ENCODE data around the gene MPI. TPM values are rescaled to one million over a fixed set of nuclear protein-coding genes. Genes with fewer than 3 reads are reported as not detected.

The MPI gene
- total and polyA plus RNA-seq, 4 donors = 16.1 to 38.4 (median 31.9) TPM

DNA sequence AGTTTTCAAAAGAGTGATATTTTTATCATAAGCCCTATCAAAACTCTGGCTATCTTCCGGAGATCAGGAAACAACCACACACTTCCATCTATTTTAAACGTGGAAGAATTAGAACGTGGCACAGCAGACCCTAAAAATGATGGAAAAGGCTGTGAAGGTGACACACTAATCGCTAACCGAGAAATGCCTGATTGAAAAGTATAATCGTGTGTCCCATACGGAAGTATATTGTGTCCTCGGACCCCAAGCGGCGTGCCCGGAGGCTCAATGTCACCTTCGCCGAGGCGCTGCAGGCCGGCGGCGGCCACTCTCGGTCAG lies 47.4 kb downstream of the MPI start:
- Histone ChIP-seq H3K9me3 (ENCODE audit: control insufficient read depth in 4 of 4, low read length in 3 of 4) (no peaks in the 10 kb centered on the region), H3K36me3 (ENCODE audit: control insufficient read depth in 4 of 4, insufficient read depth in 3 of 4, low read depth in 1 of 4, low read length in 3 of 4) (peaks cover 0 to 3% (median 0%) of the 10 kb centered on the region in 4 donors), H3K4me1 (ENCODE audit: control insufficient read depth in 4 of 4, insufficient read depth in 4 of 4, low read length in 3 of 4) (peaks cover 2 to 15% (median 7%) of the 10 kb centered on the region in 4 donors), H3K9ac (ENCODE audit: low read depth in 1 of 2, low read length in 2 of 2) (peak overlapping the region; percentile 77 to 88), H3K27me3 (ENCODE audit: control insufficient read depth in 4 of 4, insufficient read depth in 4 of 4, low read length in 3 of 4) (no peaks in the 10 kb centered on the region), H3K4me3 (ENCODE audit: low read depth in 1 of 3, low read length in 3 of 3) (peak overlapping the region; percentile 79 to 96 (median 87)), H3K27ac (ENCODE audit: low read depth in 1 of 2, low read length in 2 of 2) (peak overlapping the region; percentile 96 to 99)
- WGBS = under 1% methylated on average over 18 of the region's 18 CpGs
- TF ChIP-seq GABPA (IDR thresholded peaks at IDR 0.05 in 1 of 2, conservative IDR thresholded peaks at IDR 0.05 in 1 of 2) (no peak), FOXA2 (IDR thresholded peaks at IDR 0.05) (no peak), YY1 (IDR thresholded peaks at IDR 0.05) (peak; percentile 17)
- DNase-seq (ENCODE audit: low spot score) = no peak

DNA sequence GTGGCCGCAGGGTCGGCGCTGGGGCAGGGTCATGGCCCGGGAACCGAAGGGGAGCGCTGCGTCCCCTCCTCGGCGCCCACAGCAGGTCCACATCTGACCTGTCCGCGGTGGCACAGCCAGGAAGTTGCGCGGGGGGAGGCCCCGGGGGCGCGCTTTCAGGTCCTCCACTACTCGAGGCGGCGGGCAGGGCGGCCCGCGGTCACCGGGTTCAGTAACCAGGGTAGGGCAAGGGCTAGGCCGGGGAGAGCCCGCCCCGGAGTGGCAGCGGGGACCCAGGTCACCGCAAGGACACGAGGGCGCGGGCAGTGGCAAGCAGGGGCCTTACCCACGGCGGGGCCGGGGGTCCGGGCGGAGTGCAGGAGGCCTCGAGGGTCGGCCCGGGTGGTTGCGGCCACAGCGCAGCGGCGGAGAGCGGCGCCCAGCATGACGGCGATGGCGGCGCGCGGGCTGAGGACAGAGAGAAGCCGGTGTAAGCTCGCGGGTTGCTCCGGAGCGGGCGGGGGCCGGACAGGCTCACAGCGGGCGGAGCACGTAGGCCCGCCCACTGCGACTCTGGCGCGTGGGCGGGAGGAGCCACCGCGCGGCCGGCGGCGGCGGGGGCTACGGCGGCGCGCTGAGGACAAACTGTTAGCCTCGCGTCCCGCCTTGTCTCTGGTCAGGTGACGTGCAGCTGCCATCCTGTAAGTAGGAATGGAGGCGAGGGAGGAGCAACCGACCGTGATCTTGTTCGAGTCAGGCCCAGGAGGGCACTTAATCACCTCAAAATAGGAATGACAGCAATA lies 47.9 kb downstream of the MPI start, which contains the start of gene COX5A:
Gene COX5A (minus strand): TSS at position 484 of the 782 bp plus-strand sequence. CDS start 59 bp downstream, at position 425.
- Histone ChIP-seq H3K27ac (ENCODE audit: low read depth in 1 of 2, low read length in 2 of 2) (peak within 1 kb of the TSS; percentile 96 to 99), H3K9me3 (ENCODE audit: control insufficient read depth in 4 of 4, low read length in 3 of 4) (no peaks in the 10 kb centered on the region), H3K4me3 (ENCODE audit: low read depth in 1 of 3, low read length in 3 of 3) (peak within 1 kb of the TSS; percentile 87 to 96 (median 90)), H3K9ac (ENCODE audit: low read depth in 1 of 2, low read length in 2 of 2) (peak within 1 kb of the TSS; percentile 77 to 88), H3K27me3 (ENCODE audit: control insufficient read depth in 4 of 4, insufficient read depth in 4 of 4, low read length in 3 of 4) (no peaks in the 10 kb centered on the region), H3K4me1 (ENCODE audit: control insufficient read depth in 4 of 4, insufficient read depth in 4 of 4, low read length in 3 of 4) (peaks cover 2 to 15% (median 7%) of the 10 kb centered on the region in 4 donors), H3K36me3 (ENCODE audit: control insufficient read depth in 4 of 4, insufficient read depth in 3 of 4, low read depth in 1 of 4, low read length in 3 of 4) (peaks cover 0 to 3% (median 0%) of the 10 kb centered on the region in 4 donors)
- DNase-seq (ENCODE audit: low spot score) = peak; percentile 90
- TF ChIP-seq, protein P1, sequence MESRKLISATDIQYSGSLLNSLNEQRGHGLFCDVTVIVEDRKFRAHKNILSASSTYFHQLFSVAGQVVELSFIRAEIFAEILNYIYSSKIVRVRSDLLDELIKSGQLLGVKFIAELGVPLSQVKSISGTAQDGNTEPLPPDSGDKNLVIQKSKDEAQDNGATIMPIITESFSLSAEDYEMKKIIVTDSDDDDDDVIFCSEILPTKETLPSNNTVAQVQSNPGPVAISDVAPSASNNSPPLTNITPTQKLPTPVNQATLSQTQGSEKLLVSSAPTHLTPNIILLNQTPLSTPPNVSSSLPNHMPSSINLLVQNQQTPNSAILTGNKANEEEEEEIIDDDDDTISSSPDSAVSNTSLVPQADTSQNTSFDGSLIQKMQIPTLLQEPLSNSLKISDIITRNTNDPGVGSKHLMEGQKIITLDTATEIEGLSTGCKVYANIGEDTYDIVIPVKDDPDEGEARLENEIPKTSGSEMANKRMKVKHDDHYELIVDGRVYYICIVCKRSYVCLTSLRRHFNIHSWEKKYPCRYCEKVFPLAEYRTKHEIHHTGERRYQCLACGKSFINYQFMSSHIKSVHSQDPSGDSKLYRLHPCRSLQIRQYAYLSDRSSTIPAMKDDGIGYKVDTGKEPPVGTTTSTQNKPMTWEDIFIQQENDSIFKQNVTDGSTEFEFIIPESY (IDR thresholded peaks at IDR 0.05) = peak; percentile 52
- TF ChIP-seq SP1 (IDR thresholded peaks at IDR 0.05) = peak; percentile 43
- no peak for TF ChIP-seq FOXA2 (IDR thresholded peaks at IDR 0.05)
- TF ChIP-seq CTCF (IDR thresholded peaks at IDR 0.05; ENCODE audit: low read depth, low read length, missing input control) = no peak
- TF ChIP-seq RXRA (IDR thresholded peaks at IDR 0.05) = peak in 1 of 2 donors; percentile 56
- no peak for TF ChIP-seq GABPA (IDR thresholded peaks at IDR 0.05 in 1 of 2, conservative IDR thresholded peaks at IDR 0.05 in 1 of 2)
- TF ChIP-seq YY1 (IDR thresholded peaks at IDR 0.05) = peak; percentile 96
- TF ChIP-seq MAX (IDR thresholded peaks at IDR 0.05) = no peak
- no peak for TF ChIP-seq RAD21 (IDR thresholded peaks at IDR 0.05)
- TF ChIP-seq EGR1 (IDR thresholded peaks at IDR 0.05; ENCODE audit: low read depth in 2 of 2) = peak; percentile 67 to 93
- TF ChIP-seq, protein P2, sequence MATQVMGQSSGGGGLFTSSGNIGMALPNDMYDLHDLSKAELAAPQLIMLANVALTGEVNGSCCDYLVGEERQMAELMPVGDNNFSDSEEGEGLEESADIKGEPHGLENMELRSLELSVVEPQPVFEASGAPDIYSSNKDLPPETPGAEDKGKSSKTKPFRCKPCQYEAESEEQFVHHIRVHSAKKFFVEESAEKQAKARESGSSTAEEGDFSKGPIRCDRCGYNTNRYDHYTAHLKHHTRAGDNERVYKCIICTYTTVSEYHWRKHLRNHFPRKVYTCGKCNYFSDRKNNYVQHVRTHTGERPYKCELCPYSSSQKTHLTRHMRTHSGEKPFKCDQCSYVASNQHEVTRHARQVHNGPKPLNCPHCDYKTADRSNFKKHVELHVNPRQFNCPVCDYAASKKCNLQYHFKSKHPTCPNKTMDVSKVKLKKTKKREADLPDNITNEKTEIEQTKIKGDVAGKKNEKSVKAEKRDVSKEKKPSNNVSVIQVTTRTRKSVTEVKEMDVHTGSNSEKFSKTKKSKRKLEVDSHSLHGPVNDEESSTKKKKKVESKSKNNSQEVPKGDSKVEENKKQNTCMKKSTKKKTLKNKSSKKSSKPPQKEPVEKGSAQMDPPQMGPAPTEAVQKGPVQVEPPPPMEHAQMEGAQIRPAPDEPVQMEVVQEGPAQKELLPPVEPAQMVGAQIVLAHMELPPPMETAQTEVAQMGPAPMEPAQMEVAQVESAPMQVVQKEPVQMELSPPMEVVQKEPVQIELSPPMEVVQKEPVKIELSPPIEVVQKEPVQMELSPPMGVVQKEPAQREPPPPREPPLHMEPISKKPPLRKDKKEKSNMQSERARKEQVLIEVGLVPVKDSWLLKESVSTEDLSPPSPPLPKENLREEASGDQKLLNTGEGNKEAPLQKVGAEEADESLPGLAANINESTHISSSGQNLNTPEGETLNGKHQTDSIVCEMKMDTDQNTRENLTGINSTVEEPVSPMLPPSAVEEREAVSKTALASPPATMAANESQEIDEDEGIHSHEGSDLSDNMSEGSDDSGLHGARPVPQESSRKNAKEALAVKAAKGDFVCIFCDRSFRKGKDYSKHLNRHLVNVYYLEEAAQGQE (IDR thresholded peaks at IDR 0.05) = peak; percentile 4
- no peak for TF ChIP-seq HNF4A (conservative IDR thresholded peaks at IDR 0.05)
- TF ChIP-seq, protein P3, sequence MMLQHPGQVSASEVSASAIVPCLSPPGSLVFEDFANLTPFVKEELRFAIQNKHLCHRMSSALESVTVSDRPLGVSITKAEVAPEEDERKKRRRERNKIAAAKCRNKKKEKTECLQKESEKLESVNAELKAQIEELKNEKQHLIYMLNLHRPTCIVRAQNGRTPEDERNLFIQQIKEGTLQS (IDR thresholded peaks at IDR 0.05) = no peak
- TF ChIP-seq FOXA1 (IDR thresholded peaks at IDR 0.05) = no peak
- no peak for TF ChIP-seq TAF1 (conservative IDR thresholded peaks at IDR 0.05)
- TF ChIP-seq NR2F2 (IDR thresholded peaks at IDR 0.05) = no peak
- WGBS = under 1% methylated on average over 85 of the region's 85 CpGs

All from liver (tissue), 9 donors.